ENCODE data around the gene PRKD2. TPM values are rescaled to one million over a fixed set of nuclear protein-coding genes. Genes with fewer than 3 reads are reported as not detected.

Gene PRKD2
- total RNA-seq, 1 donor from 2014 or later, result 63.6 TPM

GRCh38 chr19:46665072-46665471 lies 51.8 kb downstream of the PRKD2 start:
- H3K36me3 ChIP-seq (ENCODE audit: control insufficient read depth, insufficient read depth, low read length), result no peaks in the 10 kb centered on the region
- H3K27me3 ChIP-seq (ENCODE audit: control insufficient read depth, insufficient read depth, low read length), result peaks cover 9% of the 10 kb centered on the region
- H3K4me3 ChIP-seq (ENCODE audit: low read depth, low read length), result no peak overlapping the region
- no peak for DNase-seq (ENCODE audit: low read depth)
- no peak for TF ChIP-seq CTCF (IDR thresholded peaks at IDR 0.05; ENCODE audit: insufficient read depth, low read length, poor library complexity, severe bottlenecking)

DNA sequence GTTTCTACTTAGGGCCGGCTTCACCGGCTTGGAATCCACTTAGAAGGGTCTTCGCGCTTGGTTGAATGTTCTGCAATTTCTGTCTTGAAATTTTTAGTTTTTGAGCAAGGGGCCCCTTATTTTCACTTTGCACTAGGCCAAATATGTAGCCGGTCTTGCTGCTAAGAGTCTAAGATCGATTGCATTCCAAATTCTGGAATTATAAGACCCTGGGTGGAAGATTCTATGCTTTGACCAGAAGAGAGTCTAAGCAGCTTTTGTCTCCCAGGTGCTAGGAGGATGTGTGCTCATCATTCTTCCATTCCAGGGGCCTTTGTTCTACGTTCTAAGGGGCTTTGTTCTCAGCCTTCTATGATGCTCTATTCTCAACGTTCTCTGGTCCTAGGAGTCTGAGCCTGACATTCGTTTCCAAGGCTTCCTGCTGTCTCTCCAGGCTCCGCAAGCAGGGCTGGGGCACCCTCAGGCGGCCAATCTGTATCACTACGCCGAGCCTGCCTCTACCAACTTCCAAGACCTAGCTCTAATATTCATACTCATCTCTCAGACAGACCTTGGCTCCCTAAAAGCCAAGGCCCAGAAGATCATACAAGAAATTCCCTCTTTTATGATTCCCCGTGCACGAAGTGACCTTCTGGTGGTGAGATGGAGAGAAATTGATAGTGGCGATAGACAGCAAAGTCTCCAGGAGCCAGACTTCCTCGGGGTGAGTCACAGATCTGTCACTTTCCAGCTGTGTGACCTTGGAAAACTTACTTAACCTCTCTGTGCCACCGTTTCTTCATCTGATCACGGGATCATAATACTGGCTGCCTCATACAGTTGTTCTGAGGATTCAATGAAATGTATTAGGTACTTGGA lies 55.0 kb downstream of the PRKD2 start:
- Histone ChIP-seq H3K36me3 (ENCODE audit: control insufficient read depth, insufficient read depth, low read length) (no peaks in the 10 kb centered on the region), H3K4me3 (ENCODE audit: low read depth, low read length) (peak overlapping the region; percentile 26), H3K27me3 (ENCODE audit: control insufficient read depth, insufficient read depth, low read length) (peaks cover 25% of the 10 kb centered on the region)
- peak; percentile 97 for TF ChIP-seq CTCF (IDR thresholded peaks at IDR 0.05; ENCODE audit: insufficient read depth, low read length, poor library complexity, severe bottlenecking)
- peak; percentile 49 for DNase-seq (ENCODE audit: low read depth)

DNA sequence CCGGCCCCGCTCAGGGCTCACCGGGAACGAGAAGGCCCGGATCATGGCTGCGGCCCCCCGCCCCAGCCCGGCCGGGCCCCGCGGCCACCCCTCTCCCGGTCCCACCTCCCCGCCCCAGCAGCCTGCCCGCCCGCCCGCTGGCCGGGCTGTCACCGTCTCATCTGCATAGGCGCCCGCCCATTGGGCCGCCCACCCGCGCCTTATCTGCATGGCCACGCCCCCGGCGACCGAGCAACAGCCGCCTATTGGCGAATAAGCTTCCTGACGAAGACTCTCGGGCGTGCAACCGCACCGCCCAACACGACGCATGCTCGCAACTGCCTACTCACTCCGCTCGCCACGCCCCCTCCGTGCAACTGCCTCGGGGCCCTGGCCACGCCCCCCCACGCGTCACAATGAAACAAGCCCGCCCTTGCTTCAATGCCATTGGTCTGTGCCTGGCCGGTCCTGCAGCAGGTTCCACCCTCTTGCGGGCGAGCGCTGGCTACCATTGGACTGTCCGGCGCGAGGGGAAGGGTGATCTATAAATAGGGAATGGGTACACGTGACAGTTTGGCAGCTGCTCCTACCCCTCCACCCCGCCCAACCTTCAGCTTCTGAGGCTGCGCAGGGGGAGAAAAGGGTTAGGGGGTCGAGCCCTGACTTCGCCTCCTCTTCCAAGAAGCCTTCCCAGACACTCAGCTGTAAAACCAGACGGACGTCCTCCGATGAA lies 55.7 kb downstream of the PRKD2 start, which contains the start of gene DACT3:
Gene DACT3, minus strand, starts transcription at position 163 of the 712 bp plus-strand sequence. Its CDS starts 118 bp downstream, at position 45.
- peak; percentile 97 for DNase-seq (ENCODE audit: low read depth)
- no peak for TF ChIP-seq CTCF (IDR thresholded peaks at IDR 0.05; ENCODE audit: insufficient read depth, low read length, poor library complexity, severe bottlenecking)
- H3K4me3 ChIP-seq (ENCODE audit: low read depth, low read length), result peak within 1 kb of the TSS; percentile 38
- H3K27me3 ChIP-seq (ENCODE audit: control insufficient read depth, insufficient read depth, low read length), result peaks cover 25% of the 10 kb centered on the region
- H3K36me3 ChIP-seq (ENCODE audit: control insufficient read depth, insufficient read depth, low read length), result no peaks in the 10 kb centered on the region

DNA sequence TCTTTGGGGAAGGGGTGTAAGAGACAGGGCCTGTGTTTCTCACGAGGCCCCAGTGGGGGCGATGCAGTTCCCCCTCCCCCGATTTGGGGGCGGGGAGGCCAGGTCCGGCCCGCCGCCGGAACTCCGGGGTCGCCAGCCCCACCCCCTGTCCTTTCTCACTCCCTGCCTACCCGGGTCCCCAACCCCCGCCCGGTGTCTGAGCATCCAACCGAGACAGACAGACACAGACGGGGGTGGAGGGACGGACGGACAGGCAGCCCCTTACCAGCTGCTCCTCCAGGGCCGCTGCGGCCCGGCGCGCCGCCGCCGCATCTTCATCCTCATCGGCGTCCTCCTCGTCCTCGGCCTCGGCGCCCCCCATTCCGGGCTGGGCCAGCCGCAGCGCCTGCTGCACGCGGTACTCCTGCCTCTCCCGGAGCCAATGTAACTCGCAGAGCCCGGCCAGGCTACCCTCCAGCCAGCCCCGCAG lies 56.3 kb downstream of the PRKD2 start:
- no peak for TF ChIP-seq CTCF (IDR thresholded peaks at IDR 0.05; ENCODE audit: insufficient read depth, low read length, poor library complexity, severe bottlenecking)
- no peak for DNase-seq (ENCODE audit: low read depth)
- peak overlapping the region; percentile 38 for H3K4me3 ChIP-seq (ENCODE audit: low read depth, low read length)

GRCh38 chr19:46660008-46660517 lies 56.9 kb downstream of the PRKD2 start:
- peak overlapping the region; percentile 38 for H3K4me3 ChIP-seq (ENCODE audit: low read depth, low read length)
- no peak for DNase-seq (ENCODE audit: low read depth)
- TF ChIP-seq CTCF (IDR thresholded peaks at IDR 0.05; ENCODE audit: insufficient read depth, low read length, poor library complexity, severe bottlenecking), result no peak
- H3K36me3 ChIP-seq (ENCODE audit: control insufficient read depth, insufficient read depth, low read length), result no peaks in the 10 kb centered on the region
- peaks cover 25% of the 10 kb centered on the region for H3K27me3 ChIP-seq (ENCODE audit: control insufficient read depth, insufficient read depth, low read length)

More for the DNA sequence above, 56.3 kb downstream of the PRKD2 start:
- H3K27me3 ChIP-seq (ENCODE audit: control insufficient read depth, insufficient read depth, low read length), result peaks cover 25% of the 10 kb centered on the region
- no peaks in the 10 kb centered on the region for H3K36me3 ChIP-seq (ENCODE audit: control insufficient read depth, insufficient read depth, low read length)

Measured in kidney epithelial cell (primary cell).